Psoas muscle (tissue), 8 donors: ENCODE results near the gene GMEB2. TPM values are rescaled to one million over a fixed set of nuclear protein-coding genes. Genes with fewer than 3 reads are reported as not detected.

ENCODE experiments used
- ATAC-seq, 4 donors: fragments of 200-7000 bp; cut with Tn5 transposase; one replicate each; pipeline ENCODE4 v1.9.1; 2020; ENCODE audit warnings: moderate library complexity in 3 of 4, mild to moderate bottlenecking in 2 of 4
- DNase-seq, 2 donors: peaks; one replicate each; pipeline ENCODE4 v3.0.0-alpha.2; 2020
- H3K27ac ChIP-seq: fragments of 200-600 bp; one replicate; pipeline ENCODE4 v1.8.0; 2022
- H3K27me3 ChIP-seq, 3 donors: fragments of 200-600 bp in 1 of 3; one replicate each; pipeline versions ENCODE4 v1.6.1 to v1.8.0; 2013 to 2022; ENCODE audit warnings: low read length in 2 of 3, mild to moderate bottlenecking in 2 of 3, moderate library complexity in 1 of 3; ENCODE audit not compliant: insufficient read depth in 3 of 3
- H3K36me3 ChIP-seq, 2 donors: fragments of 200-600 bp in 1 of 2; one replicate each; pipeline versions ENCODE4 v1.6.1 to v1.8.0; 2013 to 2022; ENCODE audit warnings: low read depth in 1 of 2, mild to moderate bottlenecking in 1 of 2, moderate library complexity in 1 of 2; ENCODE audit not compliant: insufficient read depth in 1 of 2
- H3K4me1 ChIP-seq: fragments of 200-600 bp; one replicate; pipeline ENCODE4 v1.8.0; 2022
- H3K4me3 ChIP-seq: fragments of 200-600 bp; one replicate; pipeline ENCODE4 v1.8.0; 2022; ENCODE audit warnings: mild to moderate bottlenecking
- H3K9me3 ChIP-seq: fragments of 200-600 bp; one replicate; pipeline ENCODE4 v1.8.0; 2022
- WGBS, 3 donors: extraction: QIAGEN DNeasy Blood & Tissue Kit; methylation state at CpG; one replicate each; pipeline versions ENCODE4 v1.1.6 to v1.1.7; 2013; 5-methylcytosine and 5-hydroxymethylcytosine counted together
- intact Hi-C, 2 donors: fragments of 100-400 bp; cut with DNase I; formaldehyde crosslinking; loops; one replicate each; pipeline versions ENCODE4 v1.11.0 to v1.14.2; 2022
- polyA plus RNA-seq, 3 donors: library from polyadenylated mRNA; stranded (reverse); fragments of 200-250 nt; gene quantifications; one replicate each; pipeline ENCODE4 v1.2.3, GENCODE V29; 2013
- total RNA-seq, 4 donors: library from RNA; stranded (reverse); fragmentation: NEBNext Ultra II Directional in 2 of 4; extraction: Animal tissue kit (Norgen Biotek cat#: 25700) in 2 of 4; gene quantifications; one replicate each; pipeline versions ENCODE4 v1.2.1 to v1.2.4, GENCODE V29; 2021 to 2023
- TF ChIP-seq, protein P1 (sequence below): fragments of 200-600 bp; IDR thresholded peaks from one replicate; pipeline ENCODE4 v1.8.0; 2022; ENCODE audit warnings: antibody characterized with exemption
- donor health status: healthy with polysubstance abuse.
- donor health status: DM: no; HTN: no; CAD: no; lungs with moderate emphysema.
- donor health status: Bipolar disorder and iron deficiency.
- donor health status: healthy.
- donor health status: DM: yes; HTN: yes; CAD: no.
- donor health status: DM: no; HTN: no; CAD: no.
- donor health status: DM: no; HTN: no; CAD: no.
- donor health status: DM: yes; HTN: yes; CAD: no.

The GMEB2 gene
- total and polyA plus RNA-seq, 7 donors: 5.4 to 10.1 (median 8.5) TPM

DNA sequence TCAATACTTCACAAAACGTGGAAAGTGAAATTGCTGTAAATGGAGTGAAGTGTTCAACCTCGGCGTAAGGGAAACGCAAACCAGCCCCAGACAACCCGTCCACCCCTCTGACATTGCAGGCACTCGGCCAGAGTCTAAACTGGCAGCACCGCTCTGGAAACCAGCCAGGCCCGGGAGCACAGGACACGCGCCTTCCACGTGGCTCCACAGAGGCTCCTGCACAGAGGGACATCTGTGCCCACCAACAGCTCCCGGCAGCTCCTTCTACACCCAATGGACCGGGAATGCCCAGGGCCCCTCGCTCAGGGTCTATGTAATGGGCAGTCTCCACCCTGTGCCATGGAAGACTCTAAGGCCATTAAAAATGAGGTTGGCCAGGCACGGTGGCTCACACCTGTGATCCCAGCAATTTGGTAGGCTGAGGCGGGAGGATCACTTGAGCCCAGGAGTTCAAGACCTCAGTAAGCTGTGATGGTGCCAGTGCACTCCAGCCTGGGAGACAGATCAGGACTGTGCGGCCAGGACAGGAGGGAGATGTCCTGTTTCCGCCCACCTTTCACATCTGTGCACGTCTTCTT, 49.5 kb downstream of the GMEB2 start:
- 34 to 43% (median 35%) methylated on average over 19 of the region's 19 CpGs for WGBS, 3 donors
- Histone ChIP-seq H3K27ac (no peak overlapping the region), H3K36me3 (no peaks in the 10 kb centered on the region), H3K27me3 (peaks cover 0 to 19% (median 3%) of the 10 kb centered on the region in 3 donors), H3K4me3 (no peak overlapping the region), H3K9me3 (no peaks in the 10 kb centered on the region), H3K4me1 (peaks cover 5% of the 10 kb centered on the region)
- TF ChIP-seq, protein P1, sequence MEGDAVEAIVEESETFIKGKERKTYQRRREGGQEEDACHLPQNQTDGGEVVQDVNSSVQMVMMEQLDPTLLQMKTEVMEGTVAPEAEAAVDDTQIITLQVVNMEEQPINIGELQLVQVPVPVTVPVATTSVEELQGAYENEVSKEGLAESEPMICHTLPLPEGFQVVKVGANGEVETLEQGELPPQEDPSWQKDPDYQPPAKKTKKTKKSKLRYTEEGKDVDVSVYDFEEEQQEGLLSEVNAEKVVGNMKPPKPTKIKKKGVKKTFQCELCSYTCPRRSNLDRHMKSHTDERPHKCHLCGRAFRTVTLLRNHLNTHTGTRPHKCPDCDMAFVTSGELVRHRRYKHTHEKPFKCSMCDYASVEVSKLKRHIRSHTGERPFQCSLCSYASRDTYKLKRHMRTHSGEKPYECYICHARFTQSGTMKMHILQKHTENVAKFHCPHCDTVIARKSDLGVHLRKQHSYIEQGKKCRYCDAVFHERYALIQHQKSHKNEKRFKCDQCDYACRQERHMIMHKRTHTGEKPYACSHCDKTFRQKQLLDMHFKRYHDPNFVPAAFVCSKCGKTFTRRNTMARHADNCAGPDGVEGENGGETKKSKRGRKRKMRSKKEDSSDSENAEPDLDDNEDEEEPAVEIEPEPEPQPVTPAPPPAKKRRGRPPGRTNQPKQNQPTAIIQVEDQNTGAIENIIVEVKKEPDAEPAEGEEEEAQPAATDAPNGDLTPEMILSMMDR: no peak
- ATAC-seq (peak; percentile 47 to 80 (median 64)), DNase-seq (peak in 1 of 2 donors; percentile 83)
- intact Hi-C loops: no loop called here

DNA sequence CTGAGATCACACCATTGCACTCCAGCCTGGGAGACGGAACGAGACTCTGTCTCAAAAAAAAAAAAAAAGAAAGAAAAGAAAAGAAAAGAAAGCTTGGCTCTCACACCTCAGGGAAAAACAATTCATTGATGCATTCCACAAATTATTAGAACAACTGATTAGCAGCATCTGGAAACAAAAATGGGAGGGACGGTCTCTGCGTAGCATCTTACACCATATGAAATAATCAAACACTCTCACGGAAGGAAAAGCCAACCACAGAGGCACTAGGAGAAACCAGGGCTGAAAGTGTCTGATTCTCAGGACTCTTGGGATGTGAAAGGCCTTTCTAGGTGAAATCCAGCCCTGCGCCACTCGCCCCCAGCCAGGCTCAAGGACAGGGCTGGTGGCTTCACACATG, 50.6 kb downstream of the GMEB2 start:
- H3K27ac ChIP-seq: no peak overlapping the region
- TF ChIP-seq, protein P1: no peak
- H3K9me3 ChIP-seq: no peaks in the 10 kb centered on the region
- intact Hi-C loops: no loop called here
- no peaks in the 10 kb centered on the region for H3K36me3 ChIP-seq
- no peak for ATAC-seq
- H3K4me1 ChIP-seq: peaks cover 5% of the 10 kb centered on the region
- WGBS, 3 donors: 85 to 94% (median 87%) methylated on average over 7 of the region's 7 CpGs
- no peak overlapping the region for H3K4me3 ChIP-seq
- DNase-seq: no peak
- H3K27me3 ChIP-seq: peaks cover 0 to 25% (median 5%) of the 10 kb centered on the region in 3 donors

DNA sequence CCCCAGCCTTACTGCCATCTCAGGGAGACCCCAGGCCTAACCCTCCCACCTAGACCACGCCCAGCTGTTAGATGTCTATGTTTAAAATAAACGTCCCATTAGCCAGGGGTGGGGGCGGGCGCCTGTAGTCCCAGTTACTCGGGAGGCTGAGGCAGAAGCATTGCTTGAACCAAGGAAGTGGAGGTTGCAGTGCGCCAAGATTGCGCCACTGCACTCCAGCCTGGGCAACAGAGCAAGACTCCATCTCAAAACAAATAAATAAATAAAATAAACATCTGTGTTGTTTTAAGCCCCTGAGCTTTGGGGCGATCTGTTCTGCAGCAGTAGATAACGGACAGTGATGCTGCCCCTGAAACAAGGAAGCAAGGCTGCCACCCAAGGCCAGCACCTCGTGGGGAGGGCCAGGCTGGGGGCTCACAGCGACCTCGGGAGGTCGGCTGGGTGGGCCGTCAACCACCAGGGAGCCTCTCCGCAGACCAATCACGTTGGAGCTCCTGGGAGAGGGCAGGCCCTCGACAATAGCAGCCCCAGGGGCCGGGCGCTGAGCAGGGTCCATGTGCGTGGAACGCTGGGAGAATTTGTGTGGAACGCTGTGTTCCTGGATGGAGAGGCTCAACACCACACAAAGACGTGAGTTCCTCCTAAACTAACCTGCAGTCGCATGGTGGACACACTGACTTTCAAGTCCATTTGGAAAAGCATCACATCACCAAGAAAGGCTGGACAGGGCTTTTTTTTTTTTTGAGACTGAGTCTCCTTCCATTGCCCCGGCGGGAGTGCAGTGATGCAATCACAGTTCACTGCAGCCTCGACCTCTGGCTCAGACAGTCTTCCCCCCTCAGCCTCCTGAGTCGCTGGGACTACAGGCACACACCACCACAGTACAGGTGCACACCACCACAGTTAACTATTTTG, 51.8 kb downstream of the GMEB2 start:
- H3K27ac ChIP-seq: no peak overlapping the region
- no peak overlapping the region for H3K4me3 ChIP-seq
- peak in 2 of 4 donors; percentile 1 to 2 for ATAC-seq
- TF ChIP-seq, protein P1: no peak
- intact Hi-C loops: no loop called here
- H3K27me3 ChIP-seq: peaks cover 0 to 25% (median 5%) of the 10 kb centered on the region in 3 donors
- H3K9me3 ChIP-seq: no peaks in the 10 kb centered on the region
- no peaks in the 10 kb centered on the region for H3K36me3 ChIP-seq
- H3K4me1 ChIP-seq: peaks cover 5% of the 10 kb centered on the region
- WGBS, 3 donors: 67 to 73% (median 69%) methylated on average over 28 of the region's 28 CpGs
- peak in 1 of 2 donors; percentile 58 for DNase-seq

DNA sequence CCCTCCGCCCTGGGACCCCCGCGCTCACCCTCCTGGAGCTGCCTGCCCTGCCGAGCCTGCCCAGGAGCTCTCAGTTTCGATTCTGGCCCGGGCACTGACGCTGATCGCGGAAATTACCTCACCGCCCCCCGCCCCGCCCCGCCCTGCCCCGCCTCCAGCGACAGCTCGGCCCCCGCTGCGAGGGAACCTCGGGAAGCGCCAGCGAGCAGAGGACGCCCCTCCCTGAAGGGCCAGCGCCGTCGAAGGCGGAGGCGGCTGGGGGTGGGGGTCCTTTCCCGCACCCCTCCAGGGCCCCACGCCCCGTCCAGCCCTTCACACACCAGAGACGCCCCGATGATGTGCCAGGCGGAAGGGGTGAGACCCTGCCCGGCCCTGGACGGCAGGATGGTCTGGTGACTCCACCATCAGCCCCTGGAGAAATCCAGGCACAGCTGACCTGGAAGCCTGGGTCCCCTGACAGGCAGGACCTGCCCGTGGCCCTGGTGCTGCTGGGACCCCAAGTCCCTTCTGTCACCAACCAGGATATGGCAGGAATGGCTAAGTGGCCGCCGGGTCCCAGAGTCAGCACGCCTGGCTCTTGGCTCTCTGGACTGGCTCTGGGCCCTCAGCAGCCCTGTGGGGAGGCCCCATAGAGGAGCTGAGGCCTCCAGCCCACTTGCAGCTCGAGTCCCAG, 52.6 kb downstream of the GMEB2 start, which contains the start of gene HELZ2:
HELZ2 (minus strand) TSS at position 84 of the 673 bp plus-strand sequence. CDS start 1,854 bp downstream, outside the sequence.
- intact Hi-C loops: no loop called here
- H3K4me3 ChIP-seq: peak within 1 kb of the TSS; percentile 70
- peaks cover 0 to 30% (median 5%) of the 10 kb centered on the region in 3 donors for H3K27me3 ChIP-seq
- no peaks in the 10 kb centered on the region for H3K36me3 ChIP-seq
- DNase-seq: peak; percentile 74 to 82
- H3K9me3 ChIP-seq: no peaks in the 10 kb centered on the region
- whole genome bisulfite sequencing, 3 donors: 8 to 13% (median 11%) methylated on average over 27 to 40 of the region's 40 CpGs
- peak; percentile 34 to 60 (median 58) for ATAC-seq
- TF ChIP-seq, protein P1: no peak
- peaks cover 5% of the 10 kb centered on the region for H3K4me1 ChIP-seq
- H3K27ac ChIP-seq: peak within 1 kb of the TSS; percentile 60
